Mucosa of descending colon (tissue), 3 donors: ENCODE results near the gene C2orf92. TPM values are rescaled to one million over a fixed set of nuclear protein-coding genes. Genes with fewer than 3 reads are reported as not detected.

Experiments
- ATAC-seq: fragments of 200-7000 bp; cut with Tn5 transposase; one replicate; pipeline ENCODE4 v1.9.1; 2020; ENCODE audit warnings: mild to moderate bottlenecking, moderate library complexity
- DNase-seq, 3 donors: peaks; one replicate each; pipeline ENCODE4 v3.0.0-alpha.2; 2020
- H3K36me3 ChIP-seq: fragments of 200-600 bp; one replicate; pipeline ENCODE4 v1.8.0; 2021; ENCODE audit warnings: low read depth, mild to moderate bottlenecking
- H3K4me1 ChIP-seq: fragments of 200-600 bp; one replicate; pipeline ENCODE4 v1.8.0; 2021; ENCODE audit warnings: low read depth, mild to moderate bottlenecking
- H3K4me3 ChIP-seq: fragments of 200-600 bp; one replicate; pipeline ENCODE4 v1.8.0; 2021; ENCODE audit warnings: mild to moderate bottlenecking
- H3K9me3 ChIP-seq: fragments of 200-600 bp; one replicate; pipeline ENCODE4 v1.8.0; 2021; ENCODE audit warnings: mild to moderate bottlenecking
- CTCF ChIP-seq: fragments of 200-600 bp; IDR thresholded peaks from one replicate; pipeline ENCODE4 v1.8.0; 2022; ENCODE audit warnings: antibody characterized with exemption, mild to moderate bottlenecking
- intact Hi-C, 2 donors: fragments of 100-400 bp; cut with DNase I in 1 of 2; cut with micrococcal nuclease in 1 of 2; formaldehyde crosslinking; loops; one replicate each; pipeline versions ENCODE4 v1.11.0 to v1.11.1; 2022; cut with DNase I, micrococcal nuclease
- total RNA-seq, 3 donors: library from RNA; stranded (reverse); fragmentation: NEBNext Ultra II Directional in 2 of 3; extraction: Animal tissue kit (Norgen Biotek cat#: 25700) in 2 of 3; gene quantifications; one replicate each; pipeline versions ENCODE4 v1.2.1 to v1.2.4, GENCODE V29; 2021 to 2023
- donor health status: DM: no; HTN: no; CAD: no; lungs with moderate emphysema.
- donor health status: DM: no; HTN: no; CAD: no.
- donor health status: DM: no; HTN: yes; CAD: no.

Gene C2orf92
- total RNA-seq, 3 donors from 2014 or later = 8.7 to 12.5 (median 11.7) TPM

- Histone ChIP-seq H3K36me3 (no peaks in the 10 kb centered on the region), H3K9me3 (no peaks in the 10 kb centered on the region), H3K4me3 (no peak overlapping the region), H3K4me1 (peaks cover 14% of the 10 kb centered on the region)
- DNase-seq (no peak), ATAC-seq (no peak)
- no peak for TF ChIP-seq CTCF
- intact Hi-C loops = no loop called here
Observed at GRCh38 chr2:97658691-97659157, 10.8 kb upstream of the C2orf92 start.

GRCh38 chr2:97659256-97660043, 10.1 kb upstream of the C2orf92 start:
- intact Hi-C loops = no loop called here
- no peaks in the 10 kb centered on the region for H3K36me3 ChIP-seq

GRCh38 chr2:97660044-97660774, 9.3 kb upstream of the C2orf92 start:
- no peak for ATAC-seq
- Histone ChIP-seq H3K36me3 (no peaks in the 10 kb centered on the region), H3K4me1 (peaks cover 14% of the 10 kb centered on the region), H3K9me3 (no peaks in the 10 kb centered on the region), H3K4me3 (no peak overlapping the region)
- intact Hi-C loops = no loop called here
- DNase-seq = no peak
- no peak for TF ChIP-seq CTCF

More at GRCh38 chr2:97659256-97660043, 10.1 kb upstream of the C2orf92 start:
- Histone ChIP-seq H3K9me3 (no peaks in the 10 kb centered on the region), H3K4me1 (peaks cover 14% of the 10 kb centered on the region), H3K4me3 (no peak overlapping the region)
- ATAC-seq (no peak), DNase-seq (no peak)
- no peak for TF ChIP-seq CTCF

- ATAC-seq (no peak), DNase-seq (no peak)
- intact Hi-C loops = no loop called here
- H3K4me1 ChIP-seq = peaks cover 14% of the 10 kb centered on the region
- H3K36me3 ChIP-seq = no peaks in the 10 kb centered on the region
- no peak for TF ChIP-seq CTCF
- no peaks in the 10 kb centered on the region for H3K9me3 ChIP-seq
- H3K4me3 ChIP-seq = no peak overlapping the region
Observed at GRCh38 chr2:97660775-97661389, 8.6 kb upstream of the C2orf92 start.

- Histone ChIP-seq H3K4me3 (no peak overlapping the region), H3K36me3 (no peaks in the 10 kb centered on the region), H3K4me1 (peaks cover 14% of the 10 kb centered on the region), H3K9me3 (no peaks in the 10 kb centered on the region)
- TF ChIP-seq CTCF = no peak
- no peak for DNase-seq
- ATAC-seq = no peak
- intact Hi-C loops = no loop called here
Observed at GRCh38 chr2:97661927-97662326, 7.6 kb upstream of the C2orf92 start.
